Measurements from ENCODE around the gene PCDHB10.
"Not testable (repeated sequence)": the region's sequence is repeated elsewhere in the genome, so short reads cannot be mapped to it uniquely, and the experiment has no call there.

Gene PCDHB10

GRCh38 chr5:141186897-141187512 lies 5.1 kb upstream of the PCDHB10 start, which contains the start of gene PCDHB9:
PCDHB9 (plus strand) TSS chr5:141187161; CDS start chr5:141187319, 158 bp downstream.
- no peak for DNase-seq (ENCODE audit: low read depth in 2 of 2)

DNA sequence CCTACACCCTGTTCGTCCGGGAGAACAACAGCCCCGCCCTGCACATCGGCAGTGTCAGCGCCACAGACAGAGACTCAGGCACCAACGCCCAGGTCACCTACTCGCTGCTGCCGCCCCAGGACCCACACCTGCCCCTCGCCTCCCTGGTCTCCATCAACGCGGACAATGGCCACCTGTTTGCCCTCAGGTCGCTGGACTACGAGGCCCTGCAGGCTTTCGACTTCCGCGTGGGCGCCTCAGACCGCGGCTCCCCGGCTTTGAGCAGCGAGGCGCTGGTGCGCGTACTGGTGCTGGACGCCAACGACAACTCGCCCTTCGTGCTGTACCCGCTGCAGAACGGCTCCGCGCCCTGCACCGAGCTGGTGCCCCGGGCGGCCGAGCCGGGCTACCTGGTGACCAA lies 3.5 kb upstream of the PCDHB10 start:
- DNase-seq (ENCODE audit: low read depth in 2 of 2) = not testable (repeated sequence)

- DNase-seq (ENCODE audit: low read depth in 2 of 2) = not testable (repeated sequence)
Observed at GRCh38 chr5:141189131-141189530, 3.0 kb upstream of the PCDHB10 start.

DNA sequence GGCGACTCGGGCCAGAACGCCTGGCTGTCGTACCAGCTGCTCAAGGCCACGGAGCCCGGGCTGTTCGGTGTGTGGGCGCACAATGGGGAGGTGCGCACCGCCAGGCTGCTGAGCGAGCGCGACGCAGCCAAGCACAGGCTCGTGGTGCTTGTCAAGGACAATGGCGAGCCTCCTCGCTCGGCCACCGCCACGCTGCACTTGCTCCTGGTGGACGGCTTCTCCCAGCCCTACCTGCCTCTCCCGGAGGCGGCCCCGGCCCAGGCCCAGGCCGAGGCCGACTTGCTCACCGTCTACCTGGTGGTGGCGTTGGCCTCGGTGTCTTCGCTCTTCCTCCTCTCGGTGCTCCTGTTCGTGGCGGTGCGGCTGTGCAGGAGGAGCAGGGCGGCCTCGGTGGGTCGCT lies 2.2 kb downstream of the PCDHB10 start:
- not testable (repeated sequence) for DNase-seq (ENCODE audit: low read depth in 2 of 2)

- DNase-seq (ENCODE audit: low read depth in 2 of 2) = no peak
Observed at GRCh38 chr5:141196363-141196762, 4.2 kb downstream of the PCDHB10 start.

DNA sequence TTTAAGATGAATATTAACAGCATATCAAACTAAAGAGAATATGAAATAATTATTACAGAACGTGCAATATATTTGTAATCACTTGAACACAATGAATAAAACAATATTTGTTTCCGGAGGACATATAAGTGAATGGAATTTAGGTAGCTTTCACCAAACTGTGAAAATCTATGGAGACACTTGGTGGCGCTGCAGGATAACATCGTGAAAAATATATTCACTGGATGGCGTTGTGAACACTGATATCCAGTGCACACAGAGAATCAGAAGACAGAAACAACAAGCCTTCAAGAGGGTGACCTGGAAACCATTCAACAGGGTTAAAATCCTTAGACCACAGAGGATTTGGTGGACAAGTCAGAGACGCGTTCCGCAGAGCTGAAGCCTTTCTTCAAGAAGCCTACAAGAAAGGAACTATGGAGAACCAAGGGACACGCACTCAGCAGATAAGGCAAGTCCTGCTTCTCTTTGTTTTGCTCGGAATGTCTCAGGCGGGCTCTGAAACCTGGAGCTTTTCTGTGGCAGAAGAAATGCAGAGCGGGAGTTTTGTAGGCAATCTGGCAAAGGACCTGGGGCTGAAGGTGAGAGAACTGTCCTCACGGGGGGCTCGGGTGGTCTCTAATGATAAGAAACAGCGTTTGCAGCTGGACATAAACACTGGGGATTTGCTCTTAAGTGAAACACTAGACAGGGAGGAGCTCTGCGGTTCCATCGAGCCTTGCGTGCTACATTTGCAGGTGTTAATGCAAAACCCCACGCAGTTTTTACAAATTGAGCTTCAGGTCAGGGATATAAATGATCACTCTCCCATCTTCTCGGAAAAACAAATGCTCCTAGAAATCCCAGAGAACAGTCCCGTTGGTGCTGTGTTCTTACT lies 7.4 kb downstream of the PCDHB10 start, which contains the start of gene PCDHB11:
Gene PCDHB11, plus strand, starts transcription at position 269 of the 877 bp plus-strand sequence. Its CDS starts 148 bp downstream, at position 417.
- no peak for DNase-seq (ENCODE audit: low read depth in 2 of 2)

DNA sequence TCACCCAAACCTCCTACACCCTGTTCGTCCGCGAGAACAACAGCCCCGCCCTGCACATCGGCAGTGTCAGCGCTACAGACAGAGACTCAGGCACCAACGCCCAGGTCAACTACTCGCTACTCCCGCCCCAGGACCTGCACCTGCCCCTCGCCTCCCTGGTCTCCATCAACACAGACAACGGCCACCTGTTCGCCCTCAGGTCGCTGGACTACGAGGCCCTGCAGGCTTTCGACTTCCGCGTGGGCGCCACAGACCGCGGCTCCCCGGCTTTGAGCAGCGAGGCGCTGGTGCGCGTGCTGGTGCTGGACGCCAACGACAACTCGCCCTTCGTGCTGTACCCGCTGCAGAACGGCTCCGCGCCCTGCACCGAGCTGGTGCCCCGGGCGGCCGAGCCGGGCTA lies 9.0 kb downstream of the PCDHB10 start:
- DNase-seq (ENCODE audit: low read depth in 2 of 2) = not testable (repeated sequence)

DNA sequence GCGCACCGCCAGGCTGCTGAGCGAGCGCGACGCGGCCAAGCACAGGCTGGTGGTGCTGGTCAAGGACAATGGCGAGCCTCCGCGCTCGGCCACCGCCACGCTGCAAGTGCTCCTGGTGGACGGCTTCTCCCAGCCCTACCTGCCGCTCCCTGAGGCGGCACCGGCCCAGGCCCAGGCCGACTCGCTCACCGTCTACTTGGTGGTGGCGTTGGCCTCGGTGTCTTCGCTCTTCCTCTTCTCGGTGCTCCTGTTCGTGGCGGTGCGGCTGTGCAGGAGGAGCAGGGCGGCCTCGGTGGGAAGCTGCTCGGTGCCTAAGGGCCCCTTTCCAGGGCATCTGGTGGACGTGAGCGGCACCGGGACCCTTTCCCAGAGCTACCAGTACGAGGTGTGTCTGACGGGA lies 9.5 kb downstream of the PCDHB10 start:
- DNase-seq (ENCODE audit: low read depth in 2 of 2) = not testable (repeated sequence)

DNA sequence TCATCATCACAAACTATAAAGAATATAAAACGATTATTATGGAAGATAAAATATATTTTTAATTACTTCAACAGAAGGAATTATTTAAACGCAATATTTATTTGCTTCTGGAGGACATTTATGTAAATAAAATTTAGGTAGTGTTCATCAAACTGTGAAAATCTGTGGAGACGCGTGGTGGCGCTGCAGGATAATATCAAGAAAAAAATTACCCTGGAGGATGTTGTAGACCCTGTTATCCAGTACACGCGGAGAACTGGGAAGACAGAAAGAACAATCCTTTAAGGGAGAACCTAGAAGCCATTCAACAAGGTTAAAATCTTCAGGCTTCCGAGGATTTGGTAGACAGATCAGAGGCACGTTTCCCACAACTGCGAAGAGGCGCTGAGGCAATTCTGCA lies 16.3 kb downstream of the PCDHB10 start, which contains the start of gene PCDHB12:
Gene PCDHB12, plus strand, starts transcription at position 242 of the 400 bp plus-strand sequence. CDS start 189 bp downstream, outside the sequence.
- no peak for DNase-seq (ENCODE audit: low read depth in 2 of 2)

DNA sequence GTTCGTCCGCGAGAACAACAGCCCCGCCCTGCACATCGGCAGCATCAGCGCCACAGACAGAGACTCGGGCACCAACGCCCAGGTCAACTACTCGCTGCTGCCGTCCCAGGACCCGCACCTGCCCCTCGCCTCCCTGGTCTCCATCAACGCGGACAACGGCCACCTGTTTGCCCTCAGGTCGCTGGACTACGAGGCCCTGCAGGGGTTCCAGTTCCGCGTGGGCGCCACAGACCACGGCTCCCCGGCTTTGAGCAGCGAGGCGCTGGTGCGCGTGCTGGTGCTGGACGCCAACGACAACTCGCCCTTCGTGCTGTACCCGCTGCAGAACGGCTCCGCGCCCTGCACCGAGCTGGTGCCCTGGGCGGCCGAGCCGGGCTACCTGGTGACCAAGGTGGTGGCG lies 18.1 kb downstream of the PCDHB10 start:
- not testable (repeated sequence) for DNase-seq (ENCODE audit: low read depth in 2 of 2)

GRCh38 chr5:141210849-141211248 lies 18.7 kb downstream of the PCDHB10 start:
- not testable (repeated sequence) for DNase-seq (ENCODE audit: low read depth in 2 of 2)

DNA sequence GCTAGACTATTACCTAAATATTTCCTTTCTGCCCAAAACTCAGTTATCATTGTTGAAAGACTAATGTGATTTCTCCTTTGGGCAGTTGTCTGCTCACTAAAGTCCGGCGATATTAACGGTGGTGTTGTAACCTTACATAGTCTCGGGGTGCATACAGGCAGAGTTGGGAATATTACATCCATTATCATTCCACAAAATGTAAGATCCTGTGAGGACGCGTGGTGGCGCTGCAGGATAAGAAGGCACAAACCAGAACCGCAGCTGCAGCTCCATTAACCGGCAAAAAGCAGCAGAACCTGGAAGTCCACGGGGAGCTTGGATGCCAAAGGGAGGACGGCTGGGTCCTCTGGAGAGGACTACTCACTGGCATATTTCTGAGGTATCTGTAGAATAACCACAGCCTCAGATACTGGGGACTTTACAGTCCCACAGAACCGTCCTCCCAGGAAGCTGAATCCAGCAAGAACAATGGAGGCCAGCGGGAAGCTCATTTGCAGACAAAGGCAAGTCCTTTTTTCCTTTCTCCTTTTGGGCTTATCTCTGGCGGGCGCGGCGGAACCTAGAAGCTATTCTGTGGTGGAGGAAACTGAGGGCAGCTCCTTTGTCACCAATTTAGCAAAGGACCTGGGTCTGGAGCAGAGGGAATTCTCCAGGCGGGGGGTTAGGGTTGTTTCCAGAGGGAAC lies 21.6 kb downstream of the PCDHB10 start, which contains the start of gene PCDHB13:
Gene PCDHB13, plus strand, starts transcription at position 264 of the 684 bp plus-strand sequence. Its CDS starts 205 bp downstream, at position 469.
- not testable (repeated sequence) for DNase-seq (ENCODE audit: low read depth in 2 of 2)

GRCh38 chr5:141214583-141214982 lies 22.4 kb downstream of the PCDHB10 start:
- DNase-seq (ENCODE audit: low read depth in 2 of 2) = not testable (repeated sequence)

DNA sequence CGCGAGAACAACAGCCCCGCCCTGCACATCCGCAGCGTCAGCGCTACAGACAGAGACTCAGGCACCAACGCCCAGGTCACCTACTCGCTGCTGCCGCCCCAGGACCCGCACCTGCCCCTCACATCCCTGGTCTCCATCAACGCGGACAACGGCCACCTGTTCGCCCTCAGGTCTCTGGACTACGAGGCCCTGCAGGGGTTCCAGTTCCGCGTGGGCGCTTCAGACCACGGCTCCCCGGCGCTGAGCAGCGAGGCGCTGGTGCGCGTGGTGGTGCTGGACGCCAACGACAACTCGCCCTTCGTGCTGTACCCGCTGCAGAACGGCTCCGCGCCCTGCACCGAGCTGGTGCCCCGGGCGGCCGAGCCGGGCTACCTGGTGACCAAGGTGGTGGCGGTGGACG lies 23.4 kb downstream of the PCDHB10 start:
- DNase-seq (ENCODE audit: low read depth in 2 of 2) = not testable (repeated sequence)

DNA sequence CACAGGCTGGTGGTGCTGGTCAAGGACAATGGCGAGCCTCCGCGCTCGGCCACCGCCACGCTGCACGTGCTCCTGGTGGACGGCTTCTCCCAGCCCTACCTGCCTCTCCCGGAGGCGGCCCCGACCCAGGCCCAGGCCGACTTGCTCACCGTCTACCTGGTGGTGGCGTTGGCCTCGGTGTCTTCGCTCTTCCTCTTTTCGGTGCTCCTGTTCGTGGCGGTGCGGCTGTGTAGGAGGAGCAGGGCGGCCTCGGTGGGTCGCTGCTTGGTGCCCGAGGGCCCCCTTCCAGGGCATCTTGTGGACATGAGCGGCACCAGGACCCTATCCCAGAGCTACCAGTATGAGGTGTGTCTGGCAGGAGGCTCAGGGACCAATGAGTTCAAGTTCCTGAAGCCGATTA lies 23.9 kb downstream of the PCDHB10 start:
- not testable (repeated sequence) for DNase-seq (ENCODE audit: low read depth in 2 of 2)

GRCh38 chr5:141223112-141223783 lies 31.1 kb downstream of the PCDHB10 start, which contains the start of gene PCDHB14:
PCDHB14 (plus strand) TSS chr5:141223343; CDS start chr5:141223506, 163 bp downstream.
- no peak for DNase-seq (ENCODE audit: low read depth in 2 of 2)

DNA sequence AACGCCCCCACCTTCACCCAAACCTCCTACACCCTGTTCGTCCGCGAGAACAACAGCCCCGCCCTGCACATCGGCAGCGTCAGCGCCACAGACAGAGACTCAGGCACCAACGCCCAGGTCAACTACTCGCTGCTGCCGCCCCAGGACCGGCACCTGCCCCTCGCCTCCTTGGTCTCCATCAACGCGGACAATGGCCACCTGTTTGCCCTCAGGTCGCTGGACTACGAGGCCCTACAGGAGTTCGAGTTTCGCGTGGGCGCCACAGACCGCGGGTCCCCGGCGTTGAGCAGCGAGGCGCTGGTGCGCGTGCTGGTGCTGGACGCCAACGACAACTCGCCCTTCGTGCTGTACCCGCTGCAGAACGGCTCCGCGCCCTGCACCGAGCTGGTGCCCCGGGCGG lies 32.7 kb downstream of the PCDHB10 start:
- not testable (repeated sequence) for DNase-seq (ENCODE audit: low read depth in 2 of 2)

DNA sequence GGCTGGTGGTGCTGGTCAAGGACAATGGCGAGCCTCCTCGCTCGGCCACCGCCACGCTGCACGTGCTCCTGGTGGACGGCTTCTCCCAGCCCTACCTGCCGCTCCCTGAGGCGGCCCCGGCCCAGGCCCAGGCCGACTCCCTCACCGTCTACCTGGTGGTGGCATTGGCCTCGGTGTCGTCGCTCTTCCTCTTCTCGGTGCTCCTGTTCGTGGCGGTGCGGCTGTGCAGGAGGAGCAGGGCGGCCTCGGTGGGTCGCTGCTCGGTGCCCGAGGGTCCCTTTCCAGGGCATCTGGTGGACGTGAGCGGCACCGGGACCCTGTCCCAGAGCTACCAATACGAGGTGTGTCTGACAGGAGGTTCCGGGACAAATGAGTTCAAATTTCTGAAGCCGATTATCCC lies 33.3 kb downstream of the PCDHB10 start:
- DNase-seq (ENCODE audit: low read depth in 2 of 2) = not testable (repeated sequence)

DNA sequence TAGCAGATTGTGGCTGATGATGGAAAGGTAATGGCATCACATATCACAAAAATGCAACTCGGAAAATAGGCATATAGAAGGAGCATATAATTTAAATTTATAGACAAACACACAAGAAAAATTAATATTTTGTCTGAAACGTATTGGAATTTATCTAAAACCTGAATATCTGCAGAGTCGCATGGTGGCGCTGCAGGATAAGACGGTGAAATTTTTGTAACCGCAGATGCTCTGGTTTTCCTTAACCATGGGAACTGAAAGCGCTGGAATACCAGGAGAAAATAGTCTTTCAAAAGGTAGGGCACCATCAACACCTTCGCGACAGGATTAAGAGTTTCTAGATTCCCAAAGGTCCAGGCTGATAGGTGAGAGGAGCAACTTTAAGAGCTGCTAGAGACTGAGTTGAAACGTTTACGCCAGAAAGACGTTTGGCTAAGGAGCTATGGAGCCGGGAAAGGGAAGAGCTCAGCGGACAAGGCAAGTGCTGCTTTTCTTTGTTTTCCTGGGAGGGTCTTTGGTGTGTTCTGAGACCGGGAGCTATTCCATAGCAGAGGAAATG lies 42.0 kb downstream of the PCDHB10 start:
- no peak for DNase-seq (ENCODE audit: low read depth in 2 of 2)

GRCh38 chr5:141235922-141236321 lies 43.8 kb downstream of the PCDHB10 start:
- not testable (repeated sequence) for DNase-seq (ENCODE audit: low read depth in 2 of 2)

Measured in stimulated activated CD8-positive, alpha-beta memory T cell treated with anti-CD3 and anti-CD28 coated beads, Interleukin-15, amount 100 ng/mL, for 4 hours (primary cell).